GM20000 (cell line): ENCODE measurements around the gene THAP4.

ENCODE experiments used
- DNase-seq: peaks from one replicate; pipeline ENCODE4 v3.0.0; 2012; ENCODE audit warnings: low spot score
- TF ChIP-seq, protein P1 (sequence below): IDR thresholded peaks from 2 replicates; pipeline ENCODE4 v1.5.1; 2012; ENCODE audit warnings: mild to moderate bottlenecking, control low read depth; ENCODE audit errors: extremely low read depth, missing control alignments

THAP4 gene

DNA sequence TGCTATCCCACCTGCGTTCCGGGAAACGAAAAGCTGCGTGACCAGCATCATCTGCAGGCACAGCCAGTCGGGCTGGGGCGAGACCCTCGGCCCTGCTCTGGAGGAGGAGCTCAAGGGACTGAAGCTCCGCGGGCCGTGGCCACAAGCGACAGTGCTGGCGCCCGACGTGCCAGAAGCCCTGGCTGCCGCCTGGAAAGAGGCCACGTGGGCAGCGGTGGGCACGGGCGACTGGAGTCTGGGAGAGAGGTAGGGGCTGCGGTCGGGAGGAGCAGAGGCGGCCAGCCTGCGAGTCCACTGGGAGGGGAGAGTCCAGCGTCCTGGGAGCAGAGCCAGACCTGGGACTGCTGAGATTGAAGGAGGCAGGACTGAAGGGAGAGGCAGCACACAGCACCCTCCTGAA is 40.4 kb upstream of the THAP4 start:
- DNase-seq: no peak
- TF ChIP-seq, protein P1, sequence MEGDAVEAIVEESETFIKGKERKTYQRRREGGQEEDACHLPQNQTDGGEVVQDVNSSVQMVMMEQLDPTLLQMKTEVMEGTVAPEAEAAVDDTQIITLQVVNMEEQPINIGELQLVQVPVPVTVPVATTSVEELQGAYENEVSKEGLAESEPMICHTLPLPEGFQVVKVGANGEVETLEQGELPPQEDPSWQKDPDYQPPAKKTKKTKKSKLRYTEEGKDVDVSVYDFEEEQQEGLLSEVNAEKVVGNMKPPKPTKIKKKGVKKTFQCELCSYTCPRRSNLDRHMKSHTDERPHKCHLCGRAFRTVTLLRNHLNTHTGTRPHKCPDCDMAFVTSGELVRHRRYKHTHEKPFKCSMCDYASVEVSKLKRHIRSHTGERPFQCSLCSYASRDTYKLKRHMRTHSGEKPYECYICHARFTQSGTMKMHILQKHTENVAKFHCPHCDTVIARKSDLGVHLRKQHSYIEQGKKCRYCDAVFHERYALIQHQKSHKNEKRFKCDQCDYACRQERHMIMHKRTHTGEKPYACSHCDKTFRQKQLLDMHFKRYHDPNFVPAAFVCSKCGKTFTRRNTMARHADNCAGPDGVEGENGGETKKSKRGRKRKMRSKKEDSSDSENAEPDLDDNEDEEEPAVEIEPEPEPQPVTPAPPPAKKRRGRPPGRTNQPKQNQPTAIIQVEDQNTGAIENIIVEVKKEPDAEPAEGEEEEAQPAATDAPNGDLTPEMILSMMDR: no peak

DNA sequence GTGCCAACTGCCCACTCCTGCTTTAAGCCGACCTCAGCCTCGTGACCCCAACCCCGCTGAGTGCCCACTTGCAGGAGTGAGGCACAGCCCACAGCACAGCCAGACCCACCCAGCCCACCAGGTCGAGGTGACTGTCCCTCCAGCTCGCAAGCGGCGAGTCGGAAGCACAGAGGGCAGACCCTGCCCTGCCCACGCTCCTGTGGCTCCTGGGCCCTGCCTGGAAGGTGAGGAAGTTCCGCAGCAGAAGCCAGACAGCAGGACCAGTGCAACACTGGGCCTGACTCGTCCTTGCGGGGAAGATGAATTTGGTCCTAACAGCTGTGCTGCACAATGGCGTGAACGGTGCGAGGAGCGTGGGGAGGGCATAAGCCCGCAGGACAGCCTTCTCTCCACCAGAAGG is 39.7 kb upstream of the THAP4 start:
- TF ChIP-seq, protein P1: no peak
- no peak for DNase-seq

DNA sequence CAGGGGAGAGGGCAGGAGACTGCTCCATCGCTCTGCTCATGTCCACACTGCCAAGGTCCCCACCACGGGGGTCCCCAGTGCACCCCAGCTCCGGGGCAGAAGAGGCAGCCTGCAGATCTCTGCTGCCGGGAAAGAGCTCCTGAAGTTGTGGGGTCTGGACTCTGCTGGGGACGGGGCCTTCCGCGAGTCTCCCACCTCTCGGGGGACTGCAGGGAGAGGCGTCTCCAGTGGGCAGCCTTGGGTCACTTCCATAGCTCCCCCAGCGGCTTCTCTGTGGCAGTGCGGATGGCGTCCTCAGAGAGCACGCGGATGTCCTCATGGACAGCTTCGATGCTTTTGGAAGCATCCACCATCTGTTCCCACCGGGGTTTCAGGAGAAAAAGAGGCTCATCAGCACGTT is 38.9 kb upstream of the THAP4 start:
- TF ChIP-seq, protein P1: no peak
- no peak for DNase-seq

DNA sequence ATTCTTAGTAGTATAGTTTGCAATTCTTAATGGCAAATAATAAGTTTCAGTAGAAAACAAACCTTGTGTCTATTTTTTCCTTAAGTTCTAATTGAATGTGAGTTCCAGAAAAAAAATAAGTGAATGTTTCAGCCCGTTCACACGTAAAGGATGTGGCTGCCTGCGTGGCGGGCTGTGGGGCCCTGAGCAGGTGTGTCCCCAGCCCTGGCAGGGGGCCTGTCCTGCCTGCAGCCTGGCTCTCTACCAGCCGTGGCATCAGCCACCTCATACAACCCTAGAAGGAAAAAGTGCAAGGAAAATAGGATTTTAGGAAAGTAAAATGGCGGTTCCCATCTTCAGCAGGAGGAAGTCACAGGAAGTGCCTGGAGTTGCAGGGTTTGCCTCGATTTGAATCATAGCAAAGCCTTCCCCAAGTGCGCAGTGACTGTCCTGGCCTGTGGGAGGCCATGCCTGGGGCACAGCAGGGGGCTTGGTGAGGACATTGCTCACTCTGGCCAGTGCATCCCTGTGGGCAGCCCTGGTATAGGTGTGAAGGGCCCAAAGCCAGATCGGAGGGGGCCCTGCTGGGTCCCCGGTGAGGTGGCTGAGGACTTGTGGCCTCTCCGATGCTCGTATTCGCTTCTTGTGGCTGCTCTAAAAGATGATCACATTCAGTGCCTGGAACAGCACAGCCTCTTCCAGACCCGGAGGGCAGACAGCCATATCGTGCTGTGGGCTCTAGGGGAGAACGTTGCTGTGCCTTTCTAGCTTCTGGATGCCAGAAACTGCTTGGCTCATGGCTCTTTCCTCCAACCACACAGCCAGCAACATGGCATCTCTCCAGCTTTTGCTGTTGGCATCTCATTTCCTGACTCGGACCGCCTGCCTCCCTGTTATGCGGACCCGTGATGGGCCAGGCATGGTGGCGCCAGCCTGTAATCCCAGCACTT is 37.1 kb upstream of the THAP4 start:
- DNase-seq: no peak
- TF ChIP-seq, protein P1: no peak

DNA sequence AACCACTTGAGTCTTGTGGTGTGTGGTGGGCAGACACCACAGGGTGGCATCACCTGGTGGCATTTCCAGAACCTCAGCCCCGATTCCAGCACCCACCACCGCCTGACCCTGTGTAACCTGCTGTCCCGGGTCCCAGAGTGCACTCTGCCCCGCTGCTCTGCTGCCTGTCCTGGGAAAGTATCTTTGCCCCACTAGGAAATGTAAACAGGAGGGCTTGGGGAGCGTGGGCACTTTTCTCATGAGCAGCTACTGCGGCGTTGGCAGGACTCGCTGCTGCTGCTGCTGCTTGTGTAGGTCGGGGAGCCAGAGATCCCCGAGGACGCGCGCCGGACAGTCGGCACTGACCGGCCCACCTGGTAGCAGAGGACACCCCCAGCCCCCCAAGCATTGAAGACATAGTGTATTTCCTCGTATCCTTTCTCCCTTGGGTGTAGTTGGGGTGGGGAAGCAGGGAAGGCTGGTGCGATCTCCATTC is 36.3 kb upstream of the THAP4 start:
- TF ChIP-seq, protein P1: no peak
- DNase-seq: no peak

DNA sequence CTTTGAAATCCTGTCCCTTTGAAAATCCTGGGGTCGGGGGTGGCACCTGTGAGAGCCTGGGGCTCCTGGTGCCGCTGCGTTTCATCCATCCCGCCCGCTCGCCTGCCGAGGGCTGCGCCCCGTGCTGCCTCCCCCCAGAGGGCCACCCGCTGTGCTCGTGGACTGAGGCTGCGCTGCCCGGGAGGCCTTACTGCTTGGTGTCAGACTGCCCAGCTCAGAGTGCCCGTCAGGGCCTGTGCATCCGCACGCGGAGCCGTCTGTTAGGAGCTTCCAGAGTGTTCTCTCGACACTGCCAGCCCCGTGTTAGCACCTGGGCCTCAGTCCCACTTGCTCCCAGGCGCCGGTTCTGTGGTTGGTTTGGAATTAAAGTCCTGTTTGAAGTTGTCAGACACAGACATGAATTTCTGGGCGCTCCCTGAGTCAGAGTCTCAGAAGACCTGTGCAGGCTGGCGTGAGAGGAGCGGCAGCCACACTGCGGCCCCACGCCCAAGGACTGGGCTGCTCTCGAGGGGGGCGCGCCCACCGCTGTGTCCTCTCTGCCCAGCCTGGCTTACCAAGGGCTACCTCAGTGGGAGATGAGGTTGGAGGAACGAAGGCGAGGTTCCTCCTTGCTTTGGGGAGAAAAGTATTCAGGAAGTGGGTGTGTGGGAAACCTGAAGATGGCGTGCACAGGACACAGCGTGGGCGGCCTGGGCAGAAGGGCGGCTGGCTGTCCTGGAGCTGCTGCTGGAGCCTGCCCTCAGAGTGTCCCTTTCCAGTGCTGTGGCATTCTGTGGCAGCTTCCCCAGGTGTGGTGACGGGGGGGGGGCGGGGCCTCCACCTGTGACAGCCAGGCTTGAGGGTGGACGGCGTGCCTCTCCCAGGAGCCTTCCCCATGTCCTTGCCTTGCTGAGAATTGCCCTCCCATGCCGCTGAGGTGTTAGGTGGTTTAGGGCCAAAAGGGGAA is 35.6 kb upstream of the THAP4 start:
- DNase-seq: no peak
- TF ChIP-seq, protein P1: no peak
